GM18909 (cell line): ENCODE measurements around the gene MNS1.
"Not testable (repeated sequence)": the region's sequence is repeated elsewhere in the genome, so short reads cannot be mapped to it uniquely, and the experiment has no call there.

Source experiments
- ATAC-seq: cut with Tn5 transposase; IDR thresholded peaks from one replicate; pipeline ENCODE4 v1.9.1; 2021; ENCODE audit warnings: mild to moderate bottlenecking; ENCODE audit not compliant: unreplicated experiment, poor library complexity

Gene MNS1

DNA sequence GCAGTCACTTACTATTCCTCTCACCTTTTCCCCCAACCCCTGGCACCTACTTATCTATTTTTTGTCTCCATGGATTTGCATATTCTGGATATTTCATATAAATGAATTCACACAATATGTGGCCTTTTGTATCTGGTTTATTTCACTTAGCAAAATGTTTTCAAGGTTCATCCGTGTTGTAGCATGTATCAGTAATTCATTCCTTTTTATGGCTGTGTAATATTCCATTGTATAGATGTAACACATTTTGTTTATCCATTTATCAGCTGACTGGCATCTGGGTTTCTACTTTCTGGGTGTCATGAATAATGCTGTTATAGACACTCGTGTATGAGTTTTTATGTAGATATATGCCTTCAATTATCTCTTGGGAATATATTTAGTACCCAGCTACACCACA is 5.8 kb downstream of the MNS1 start:
- ATAC-seq: no peak

DNA sequence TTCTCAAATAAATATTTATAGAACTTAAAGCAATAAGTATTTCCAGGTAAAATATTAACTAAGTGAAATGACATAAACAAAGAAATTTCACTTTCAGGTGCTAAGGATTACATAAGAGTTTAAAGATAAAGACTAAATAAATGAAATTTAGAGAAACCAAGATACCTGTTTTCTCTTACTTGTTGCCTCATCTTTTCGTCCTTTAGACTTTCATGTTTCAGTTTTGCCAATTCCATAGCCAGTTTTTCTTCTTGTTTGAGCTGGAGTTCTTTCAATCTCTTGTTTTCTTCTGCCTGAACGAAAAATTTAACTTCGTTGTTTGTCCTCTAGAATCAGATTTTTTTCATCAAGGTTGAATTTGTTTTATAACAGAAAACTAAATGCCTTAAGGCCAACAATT is 8.7 kb downstream of the MNS1 start:
- ATAC-seq: no peak

DNA sequence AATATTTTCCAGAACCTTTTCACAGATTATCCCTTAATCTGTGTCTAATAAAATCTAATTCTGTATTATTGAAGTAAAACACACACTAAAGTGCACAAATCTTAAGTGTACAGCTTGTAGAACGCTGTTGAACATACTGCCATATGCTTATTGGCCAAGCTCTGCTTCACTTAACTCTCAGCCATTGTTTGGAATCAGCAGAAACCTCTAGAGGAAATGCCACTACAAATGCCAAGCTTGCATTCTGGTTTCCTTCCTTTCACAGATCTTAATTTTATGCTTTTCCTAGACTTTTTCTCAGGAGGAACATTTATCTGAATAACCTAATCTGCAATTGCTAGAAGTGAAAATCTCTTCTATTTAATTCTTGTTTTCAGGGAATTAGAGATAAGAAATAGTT is 10.1 kb downstream of the MNS1 start:
- ATAC-seq: no peak

DNA sequence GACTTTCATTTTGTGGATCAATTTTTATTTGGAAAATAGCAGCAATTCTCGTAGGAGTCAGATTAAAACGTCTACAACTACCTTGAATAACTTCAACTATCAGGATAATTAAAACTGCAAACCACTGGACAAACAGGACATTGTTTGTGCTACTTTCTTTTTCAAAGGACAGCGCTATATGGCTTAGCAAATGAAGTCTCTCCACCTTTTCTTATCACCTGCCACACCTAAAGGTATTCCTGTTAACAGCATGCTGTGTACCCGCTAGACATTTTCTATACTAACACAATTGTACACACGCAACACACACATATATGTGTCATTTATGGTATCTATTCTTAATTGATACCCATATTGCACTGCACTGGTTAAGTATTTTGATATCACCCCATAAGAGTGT is 19.2 kb downstream of the MNS1 start:
- no peak for ATAC-seq

DNA sequence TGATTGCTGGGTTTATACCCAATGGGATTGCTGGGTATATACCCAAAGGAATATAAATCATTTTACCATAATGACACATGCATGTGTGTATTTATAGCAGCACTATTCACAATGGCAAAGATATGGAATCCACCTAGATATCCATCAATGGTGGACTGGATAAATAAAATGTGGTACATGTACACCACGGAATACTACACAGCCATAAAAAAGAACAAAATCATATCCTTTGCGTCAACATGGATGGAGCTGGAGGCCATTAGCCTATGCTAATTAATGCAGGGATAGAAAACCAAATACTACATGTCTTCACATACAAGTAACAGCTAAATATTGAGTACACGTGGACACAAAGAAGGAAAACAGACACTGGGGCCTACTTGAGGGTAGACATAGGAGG is 22.6 kb downstream of the MNS1 start:
- no peak for ATAC-seq

DNA sequence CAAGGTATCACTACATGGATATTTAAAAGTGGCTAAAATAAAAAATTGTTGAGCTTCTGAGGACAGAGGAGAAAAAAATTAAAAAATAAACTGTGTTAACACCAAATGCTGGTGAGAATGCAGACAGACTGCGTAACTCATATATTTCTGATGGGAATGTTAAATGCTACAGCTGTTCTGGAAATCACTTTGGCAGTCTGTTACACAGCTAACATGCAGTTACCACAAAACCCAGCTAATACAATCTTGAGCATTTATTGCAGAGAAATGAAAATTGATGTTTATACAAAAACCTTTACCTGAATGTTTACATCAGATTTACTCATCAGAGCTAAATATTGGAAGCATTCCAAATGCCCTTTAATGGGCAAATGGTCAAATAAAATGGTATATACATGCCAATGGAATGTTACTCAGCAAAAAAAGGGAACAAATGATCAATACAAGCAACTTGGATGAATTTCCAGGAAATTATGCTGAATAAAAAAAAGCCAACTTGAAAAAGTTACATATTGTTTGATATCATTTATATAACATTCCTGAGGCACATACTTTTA is 24.6 kb downstream of the MNS1 start:
- no peak for ATAC-seq

DNA sequence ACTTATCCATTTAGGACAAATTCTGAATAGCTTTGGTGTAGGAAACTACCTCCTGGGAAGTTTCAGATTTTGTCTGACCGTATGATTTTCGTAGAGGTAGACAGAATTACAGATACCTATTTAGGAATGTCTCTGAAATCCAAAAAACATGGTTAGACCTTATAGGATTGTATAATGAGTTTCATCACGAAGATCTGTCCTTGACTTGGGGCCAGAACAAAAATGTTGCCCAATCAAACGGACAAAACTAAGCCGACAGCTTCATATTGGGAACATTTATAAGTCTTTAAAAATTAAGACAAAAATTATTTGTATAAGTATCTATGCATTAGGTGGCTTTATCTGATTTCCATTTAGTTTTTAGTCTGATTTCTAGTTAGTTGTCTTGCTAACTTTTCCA is 32.6 kb downstream of the MNS1 start:
- ATAC-seq: no peak

DNA sequence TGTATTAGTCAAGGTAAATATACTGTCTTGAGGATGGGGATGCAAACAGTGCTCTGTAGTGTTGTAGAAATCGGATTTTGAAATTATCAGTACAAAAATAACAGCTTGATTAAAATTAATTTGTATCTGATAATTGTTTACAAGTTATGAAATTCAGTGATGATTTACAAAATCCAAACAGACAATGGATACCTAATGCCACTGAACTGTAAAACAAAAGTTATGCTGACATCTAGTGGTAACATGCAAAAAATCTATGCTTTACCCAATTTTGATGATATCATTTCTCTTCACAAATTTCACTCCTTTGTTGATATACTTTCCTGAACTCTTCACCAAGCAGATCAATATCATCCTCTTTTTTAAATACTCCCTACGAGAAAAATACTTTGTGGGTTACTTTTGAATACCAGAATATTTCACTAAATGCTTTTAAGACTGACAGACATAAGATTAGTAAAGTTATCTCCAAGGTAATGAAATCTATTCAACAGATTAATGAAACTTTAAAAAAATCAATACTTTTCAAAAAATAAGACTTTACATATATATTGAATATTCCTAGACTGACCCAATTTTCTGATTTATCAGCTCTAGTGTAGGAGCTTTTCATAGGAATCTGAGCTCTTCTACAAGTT is 36.0 kb downstream of the MNS1 start:
- no peak for ATAC-seq

DNA sequence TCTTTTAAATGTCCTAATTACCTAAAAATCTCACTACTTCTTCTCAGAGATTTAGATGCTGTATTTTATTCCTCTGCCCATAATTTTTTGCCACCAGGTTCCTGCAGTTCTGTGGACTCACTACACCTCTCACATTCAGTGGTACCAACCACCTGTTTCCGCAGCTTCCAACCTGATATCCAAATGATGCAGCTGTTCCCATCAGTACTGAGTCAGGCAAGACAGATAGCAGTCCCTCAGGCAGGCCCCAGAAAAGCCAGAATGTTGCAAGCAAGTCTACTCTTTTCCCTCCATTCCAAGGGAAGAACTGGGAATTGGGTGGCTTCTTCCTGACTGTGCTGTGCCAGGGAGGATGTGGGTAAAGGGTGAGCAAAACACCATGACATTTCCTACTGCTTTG is 39.0 kb downstream of the MNS1 start:
- ATAC-seq: no peak

DNA sequence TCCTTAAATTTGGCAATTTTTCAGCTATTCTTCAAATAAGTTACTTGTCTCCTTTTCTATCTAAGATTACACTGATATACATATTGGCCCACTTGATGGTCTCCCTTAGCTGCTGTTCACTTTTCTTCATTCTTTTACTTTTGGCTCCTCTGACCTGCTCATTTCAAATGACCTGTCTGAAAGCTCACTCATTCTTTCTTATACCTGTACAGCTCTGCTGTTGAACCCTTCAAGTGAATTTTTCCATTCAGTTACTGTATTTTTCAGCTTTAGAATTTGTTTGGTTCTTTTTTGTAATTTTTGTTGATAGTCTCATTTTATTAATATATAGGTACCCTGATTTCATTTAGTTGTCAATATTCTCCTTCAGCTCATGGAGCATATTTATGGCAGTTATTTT is 39.7 kb downstream of the MNS1 start:
- ATAC-seq: no peak

DNA sequence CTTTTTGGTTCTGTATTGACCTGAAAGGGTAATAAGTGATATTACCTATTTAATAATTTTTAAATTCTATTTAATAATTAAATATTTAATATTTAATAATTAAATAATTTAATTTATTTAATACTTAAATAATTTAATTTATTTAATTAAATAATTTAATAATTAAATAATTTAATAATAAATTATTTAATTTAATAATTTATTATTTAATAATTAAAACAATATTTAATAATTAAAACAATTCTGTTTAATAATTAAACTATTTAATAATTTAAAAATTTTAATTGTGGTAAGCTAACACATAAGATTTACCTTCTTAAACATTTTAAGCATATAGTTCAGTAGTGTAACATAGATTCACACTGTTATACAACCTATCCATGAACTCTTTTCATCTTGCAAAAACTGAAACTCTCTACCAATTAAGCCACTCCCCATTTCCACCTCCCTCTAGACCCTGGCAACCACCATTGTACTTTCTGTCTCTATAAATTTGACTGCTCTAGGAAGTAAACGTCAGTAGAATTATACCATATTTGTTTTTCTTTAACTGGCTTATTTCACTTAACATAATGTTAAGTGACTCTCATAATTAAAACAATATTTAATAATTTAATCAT is 51.7 kb downstream of the MNS1 start:
- not testable (repeated sequence) for ATAC-seq

DNA sequence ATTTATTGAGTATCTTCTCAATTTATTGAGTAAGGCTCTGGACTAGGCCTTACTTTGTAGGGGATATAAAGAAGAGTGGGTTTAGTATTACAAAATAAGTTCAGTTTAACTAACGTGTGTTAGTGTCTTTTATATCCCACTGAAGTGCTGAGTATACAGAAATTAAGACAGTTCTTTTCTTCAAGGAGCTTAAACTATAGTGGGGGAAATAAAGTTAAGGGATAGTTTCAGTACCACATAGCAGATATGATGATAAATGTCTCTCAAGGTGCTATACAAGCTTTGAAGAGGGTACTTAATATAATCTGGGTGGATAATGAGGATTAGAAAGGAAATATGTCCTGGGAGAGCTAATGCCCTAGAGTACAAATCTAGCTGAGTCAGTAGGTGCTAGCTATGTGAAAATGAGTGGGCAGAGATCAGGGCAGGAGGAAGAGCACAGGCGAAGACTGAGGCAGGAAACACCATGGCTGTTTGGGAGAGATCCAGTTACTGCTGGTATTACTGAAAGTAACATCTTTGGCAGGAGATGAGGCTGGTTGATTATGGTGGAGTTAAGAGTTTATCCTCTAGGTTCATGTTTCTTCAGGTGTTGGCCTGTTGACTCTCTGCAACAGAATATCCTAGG is 53.7 kb downstream of the MNS1 start:
- ATAC-seq: no peak

DNA sequence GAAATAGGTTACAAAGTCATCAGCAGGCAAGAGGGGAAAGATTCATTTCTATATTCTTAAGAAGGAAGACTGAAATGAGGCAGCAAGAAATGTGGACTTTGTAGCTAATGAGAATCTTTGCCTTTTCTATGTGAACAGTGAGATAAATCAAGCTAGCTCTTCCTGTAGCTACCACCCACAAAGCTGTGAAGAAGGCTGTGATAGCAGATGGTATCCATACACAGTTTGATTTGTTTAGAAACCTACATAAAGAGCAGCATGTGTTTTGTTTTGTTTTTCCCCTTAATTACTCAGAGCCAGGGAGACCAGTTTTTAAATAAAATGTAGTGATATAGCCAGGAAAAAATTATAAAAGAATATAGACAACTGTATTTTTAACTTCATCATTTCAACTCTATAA is 54.2 kb downstream of the MNS1 start:
- no peak for ATAC-seq

DNA sequence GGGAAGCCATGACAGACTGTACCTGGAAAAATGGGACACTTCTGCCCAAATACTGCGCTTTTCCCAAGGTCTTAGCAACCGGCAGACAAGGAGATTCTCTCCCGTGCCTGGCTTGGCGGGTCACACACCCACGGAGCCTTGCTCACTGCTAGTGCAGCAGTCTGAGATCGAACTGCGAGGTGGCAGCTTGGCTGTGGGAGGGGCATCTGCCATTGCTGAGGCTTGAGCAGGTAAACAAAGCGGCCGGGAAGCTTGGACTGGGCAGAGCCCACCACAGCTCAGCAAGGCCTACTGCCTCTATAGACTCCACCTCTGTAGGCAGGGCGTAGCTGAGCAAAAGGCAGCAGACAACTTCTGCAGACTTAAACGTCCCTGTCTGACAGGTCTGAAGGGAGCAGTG is 65.7 kb downstream of the MNS1 start:
- ATAC-seq: not testable (repeated sequence)

DNA sequence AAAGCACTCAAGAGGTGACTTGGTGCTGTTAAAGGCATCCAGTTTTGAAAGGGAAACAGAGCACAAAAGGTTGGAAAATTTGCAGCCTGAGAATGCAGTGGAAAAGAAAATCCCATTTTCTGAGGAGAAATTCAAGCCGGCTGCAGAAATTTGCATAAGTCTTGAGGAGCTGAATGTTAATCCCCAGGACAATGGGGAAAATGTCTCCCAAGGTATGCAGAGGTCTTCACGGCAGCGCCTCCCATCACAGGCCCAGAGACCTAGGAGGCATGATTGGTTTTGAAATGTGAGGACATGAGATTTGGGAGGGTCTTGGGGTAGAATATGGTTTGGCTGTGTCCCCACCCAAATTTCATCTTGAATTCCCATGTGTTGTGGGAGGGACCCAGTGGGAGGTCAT is 67.6 kb downstream of the MNS1 start:
- not testable (repeated sequence) for ATAC-seq

DNA sequence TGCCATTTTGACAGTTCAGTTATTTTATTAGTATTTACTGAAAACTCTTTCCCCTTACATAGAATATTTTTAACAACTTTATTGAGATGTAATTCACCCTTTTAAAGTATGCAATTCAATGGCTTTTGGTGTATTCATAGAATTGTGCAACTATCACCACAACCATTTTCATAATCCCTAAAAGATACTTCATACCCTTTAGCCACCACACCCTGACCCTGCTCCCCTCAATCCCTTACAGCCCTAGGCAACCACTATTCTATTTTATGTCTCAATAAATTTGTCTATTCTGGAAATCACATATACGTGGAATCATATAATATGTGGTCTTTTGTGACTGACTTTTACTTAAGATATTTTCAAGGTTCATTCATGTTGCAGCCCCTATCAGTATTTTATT is 70.0 kb downstream of the MNS1 start:
- ATAC-seq: no peak

DNA sequence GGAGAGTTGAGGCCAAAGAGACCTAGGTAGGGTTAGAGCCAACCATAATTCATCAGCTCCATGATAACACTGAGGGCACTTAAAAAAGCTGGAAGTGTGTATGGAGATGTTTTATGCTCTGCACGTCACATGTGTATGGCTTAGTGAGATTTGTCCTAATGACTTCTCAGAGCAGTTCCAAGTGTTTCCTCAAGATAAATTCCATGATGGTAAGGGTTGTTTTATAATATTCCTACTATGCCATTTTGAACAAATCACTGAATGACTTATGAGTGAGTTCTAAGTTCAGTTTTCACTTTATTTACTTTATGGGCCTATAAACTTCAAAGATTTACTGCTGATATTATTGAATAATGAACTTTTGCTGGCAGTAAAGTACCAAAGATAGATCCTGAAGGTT is 71.7 kb downstream of the MNS1 start:
- ATAC-seq: no peak

DNA sequence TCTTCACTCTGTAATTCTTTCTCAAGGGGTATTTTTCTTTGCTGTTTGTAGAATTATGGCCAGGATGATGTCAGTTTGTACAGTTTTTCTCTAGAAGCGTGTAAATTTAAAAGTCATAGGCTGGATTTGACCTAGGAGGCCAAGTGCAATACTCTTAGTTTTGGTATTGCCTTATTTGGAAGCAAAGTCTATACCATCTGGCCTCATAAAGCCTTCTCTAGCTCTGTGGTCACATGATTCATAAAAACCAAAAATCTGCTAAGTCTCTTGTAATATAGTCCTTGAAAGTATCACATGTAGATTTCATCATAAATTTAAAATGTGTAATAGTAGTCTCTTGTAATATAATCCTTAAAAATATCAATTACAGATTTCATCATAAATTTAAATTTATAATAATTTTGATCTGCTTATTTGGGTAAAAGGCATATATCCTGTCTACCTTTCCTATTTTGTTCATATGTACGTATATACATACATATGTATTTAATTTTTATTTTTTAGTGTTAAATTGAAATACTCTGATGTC is 74.1 kb downstream of the MNS1 start:
- no peak for ATAC-seq

DNA sequence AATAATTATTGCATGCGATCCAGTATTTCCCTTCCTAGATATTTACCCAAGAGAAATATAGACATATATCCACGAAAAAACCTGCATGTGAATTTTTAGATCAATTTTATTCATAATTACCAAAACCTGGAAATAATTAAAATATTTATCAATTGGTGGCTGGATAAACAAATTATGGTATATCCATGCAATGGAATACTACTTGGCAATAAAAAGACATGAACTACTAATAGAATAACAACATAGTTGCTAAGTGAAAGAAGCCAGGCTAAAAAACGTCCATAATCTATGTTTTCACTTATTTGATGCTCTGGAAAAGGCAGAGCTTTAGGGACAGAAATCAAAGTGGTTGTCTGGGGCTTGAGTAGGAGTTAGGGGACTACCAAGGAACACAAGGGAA is 79.0 kb downstream of the MNS1 start:
- no peak for ATAC-seq

DNA sequence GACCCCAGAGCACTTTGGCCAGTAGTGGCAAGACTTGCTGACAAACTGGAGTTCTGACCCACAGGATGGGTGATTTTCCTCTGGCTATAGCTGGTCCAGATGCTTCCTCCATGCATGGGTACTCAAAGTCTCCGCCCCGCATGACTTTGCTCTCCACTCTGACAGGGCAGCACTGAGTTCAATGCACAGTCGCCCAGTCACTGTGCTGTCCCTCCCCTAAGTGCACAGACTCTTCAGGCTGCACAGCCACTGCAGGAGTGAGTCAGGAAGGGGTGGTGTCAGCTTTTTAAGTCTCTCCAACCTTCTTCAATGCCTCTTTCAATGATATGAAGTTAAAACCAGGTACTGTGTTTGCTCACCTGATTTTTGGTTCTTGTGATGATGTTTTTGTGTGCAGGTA is 81.9 kb downstream of the MNS1 start:
- ATAC-seq: no peak
